ENCODE results near the gene KIF2A. TPM values are rescaled to one million over a fixed set of nuclear protein-coding genes. Genes with fewer than 3 reads are reported as not detected.

KIF2A gene
- total RNA-seq, 1 experiment from 2014 or later, result 45.9 TPM

DNA sequence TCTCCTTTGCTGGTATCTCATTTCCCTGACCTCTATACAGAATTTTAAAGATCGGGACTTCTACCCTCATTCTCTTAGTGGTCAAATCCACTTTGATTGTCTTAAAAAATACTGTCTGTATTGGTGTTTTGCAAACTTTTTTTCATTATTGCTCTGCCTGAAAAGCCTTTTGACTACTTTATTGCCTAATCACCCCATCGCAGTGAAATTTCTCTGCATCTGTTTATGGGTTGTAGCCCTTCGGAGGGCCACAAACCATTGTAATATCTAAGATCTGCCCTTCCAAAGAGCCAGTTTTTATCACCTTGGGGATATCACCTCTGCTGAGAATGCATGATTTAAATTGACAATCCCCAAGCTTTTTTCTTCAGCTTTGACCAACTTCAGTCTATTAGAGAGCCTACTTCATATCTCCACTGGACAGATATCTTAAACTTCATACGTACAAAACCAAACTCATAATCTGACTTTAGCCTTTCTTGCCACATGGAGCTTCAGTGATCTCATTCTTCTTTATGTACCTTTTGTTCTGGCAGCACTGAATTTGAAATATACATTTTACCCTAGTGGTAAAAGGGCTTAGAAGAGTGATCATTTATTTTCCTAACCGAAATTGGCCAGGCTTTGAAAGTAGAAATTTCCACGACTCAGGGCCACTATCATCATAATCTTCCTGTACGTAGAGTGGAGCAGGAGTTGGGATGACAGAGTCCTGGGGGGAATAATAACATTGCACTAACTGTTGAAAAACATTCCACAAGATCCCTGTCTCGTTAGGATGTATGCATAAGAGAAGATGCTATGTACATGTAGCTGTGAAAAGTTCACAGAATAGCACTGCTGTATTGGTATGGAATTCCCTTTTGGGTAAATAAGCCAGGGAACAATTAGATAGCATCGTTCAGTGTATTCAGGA lies 21.4 kb downstream of the KIF2A start:
- DNase-seq (ENCODE audit: extremely low read depth, low read depth), result no peak

DNA sequence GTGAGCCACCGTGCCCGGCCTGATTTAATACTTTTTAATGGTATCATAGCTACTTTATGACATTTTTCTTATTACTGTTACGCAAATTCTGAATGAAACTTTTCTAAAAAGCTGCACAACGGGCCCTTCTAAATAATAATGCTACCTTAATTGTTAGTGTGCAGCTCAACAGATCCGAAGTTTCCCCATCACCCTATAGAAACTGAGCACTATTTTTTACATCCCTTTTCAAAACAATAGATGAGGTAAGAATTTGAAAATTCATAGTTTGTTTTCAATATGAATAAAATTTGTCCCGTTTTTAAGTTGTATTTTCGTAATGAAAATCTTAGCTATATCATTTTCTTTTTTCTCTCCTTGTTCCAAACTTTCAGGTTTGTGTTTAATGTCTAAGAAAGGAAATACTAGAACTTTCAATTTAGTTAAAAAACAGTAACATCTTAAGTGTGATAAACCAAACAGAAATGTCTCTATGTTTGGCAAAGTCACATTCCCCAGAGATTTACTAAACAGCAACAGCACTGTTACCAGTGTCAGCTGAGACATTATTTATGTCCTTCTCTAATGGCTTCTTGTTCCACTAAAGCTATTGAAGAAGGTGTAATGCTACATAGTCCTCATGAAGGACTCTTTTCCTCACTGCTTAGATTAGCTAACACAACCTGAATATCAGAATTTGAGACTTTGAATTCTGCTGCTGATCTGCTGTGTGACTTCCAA lies 22.9 kb downstream of the KIF2A start:
- DNase-seq (ENCODE audit: extremely low read depth, low read depth), result no peak

DNA sequence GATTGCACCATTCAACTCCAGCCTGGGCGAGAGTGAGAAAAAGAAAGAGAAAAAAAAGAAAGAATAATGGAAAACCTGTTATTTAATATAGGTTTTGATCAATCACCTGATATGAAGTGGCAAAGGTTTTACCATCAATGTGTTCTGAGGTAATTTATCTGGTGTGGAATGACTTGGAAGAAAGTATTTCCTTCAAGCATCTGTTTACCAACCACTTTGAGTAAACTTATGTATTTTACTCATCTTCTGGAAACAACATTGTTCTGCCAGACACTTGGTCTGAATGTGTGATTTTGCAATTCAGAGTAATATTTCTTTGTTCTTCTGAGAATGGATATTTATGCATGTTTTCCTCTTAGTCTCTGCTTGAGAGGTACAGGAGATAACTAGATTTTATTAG lies 24.3 kb downstream of the KIF2A start:
- DNase-seq (ENCODE audit: extremely low read depth, low read depth), result no peak

DNA sequence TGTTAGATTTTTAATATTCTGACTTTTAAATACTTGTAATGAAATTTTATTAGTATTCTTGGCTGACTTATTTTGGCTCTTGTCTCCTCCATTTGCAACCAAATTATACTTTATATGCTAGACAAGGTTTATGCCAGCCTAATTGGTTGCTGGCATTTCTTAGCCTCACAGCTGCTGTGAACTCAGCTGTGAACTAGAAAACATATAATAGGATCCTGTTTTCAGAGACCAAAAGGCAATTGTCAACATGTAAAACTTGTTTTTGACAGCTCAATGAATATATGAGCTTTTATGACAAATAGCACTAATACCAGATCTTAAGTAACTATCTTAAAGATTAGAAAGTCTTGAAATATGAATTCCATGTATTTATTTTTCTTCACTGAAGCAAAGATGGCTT lies 25.9 kb downstream of the KIF2A start:
- DNase-seq (ENCODE audit: extremely low read depth, low read depth), result no peak

DNA sequence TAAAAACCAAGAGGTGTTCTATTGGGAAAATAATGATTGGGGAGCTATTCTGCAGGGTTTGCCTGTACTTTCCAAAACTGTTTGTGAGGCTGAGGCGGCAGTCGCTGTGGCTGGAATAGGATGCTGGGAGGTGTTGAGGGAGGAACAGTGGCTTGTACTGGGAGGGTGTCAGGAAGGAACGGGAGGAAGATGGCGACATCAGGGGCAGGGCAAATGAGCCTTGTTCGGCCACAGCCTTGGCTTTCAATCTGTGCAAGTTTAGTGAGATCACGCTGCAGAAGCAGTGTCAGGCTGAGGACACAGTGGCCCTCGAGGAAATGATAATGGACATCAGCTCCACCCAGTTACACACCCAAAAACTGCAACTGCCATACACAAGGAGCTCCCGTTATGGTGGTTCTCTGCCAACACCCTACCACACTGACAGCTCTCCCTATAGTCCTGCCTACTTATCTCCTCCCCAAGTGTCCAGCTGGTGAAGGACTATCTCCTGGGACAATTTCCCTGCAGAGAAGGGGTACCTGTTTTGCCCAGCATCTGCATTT lies 27.3 kb downstream of the KIF2A start:
- DNase-seq (ENCODE audit: extremely low read depth, low read depth), result no peak

DNA sequence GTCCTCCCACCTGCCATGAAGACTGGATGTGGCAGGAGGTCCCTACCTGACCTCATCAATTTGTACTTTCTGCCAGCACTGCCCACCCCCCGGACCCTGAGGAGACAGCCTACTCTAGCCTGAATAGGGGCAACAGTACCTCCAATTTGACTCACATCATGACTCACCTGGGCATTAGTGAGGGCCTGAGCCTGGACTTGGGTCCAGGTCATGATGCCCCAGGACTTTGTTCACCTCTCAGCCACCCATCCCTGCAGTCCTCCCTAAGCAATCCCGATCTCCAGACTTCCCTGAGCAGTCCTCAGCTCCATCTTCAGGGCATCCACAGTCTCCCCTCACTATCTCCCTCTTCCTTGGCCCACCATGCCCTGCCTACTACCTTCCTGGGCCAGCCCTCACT lies 28.1 kb downstream of the KIF2A start:
- DNase-seq (ENCODE audit: extremely low read depth, low read depth), result no peak

DNA sequence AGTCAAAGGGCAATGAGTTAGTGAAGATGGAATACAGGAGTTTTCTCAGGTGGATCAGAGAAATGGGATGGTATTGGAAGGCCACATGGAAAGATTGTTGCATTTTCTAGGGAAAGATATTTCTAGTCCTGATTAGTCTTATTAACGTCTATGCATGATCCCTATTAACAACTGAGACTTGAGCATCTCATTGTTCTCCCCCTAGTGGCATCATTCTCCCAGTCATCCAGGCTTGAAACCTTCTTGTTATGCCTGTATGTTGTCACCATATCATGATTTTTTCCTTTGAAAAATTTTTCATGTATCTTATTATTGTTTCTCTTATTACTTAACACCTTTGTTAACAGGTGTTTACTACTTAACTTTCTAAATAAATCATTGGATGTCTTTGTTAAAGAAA lies 34.4 kb downstream of the KIF2A start:
- peak; percentile 3 for DNase-seq (ENCODE audit: extremely low read depth, low read depth)

DNA sequence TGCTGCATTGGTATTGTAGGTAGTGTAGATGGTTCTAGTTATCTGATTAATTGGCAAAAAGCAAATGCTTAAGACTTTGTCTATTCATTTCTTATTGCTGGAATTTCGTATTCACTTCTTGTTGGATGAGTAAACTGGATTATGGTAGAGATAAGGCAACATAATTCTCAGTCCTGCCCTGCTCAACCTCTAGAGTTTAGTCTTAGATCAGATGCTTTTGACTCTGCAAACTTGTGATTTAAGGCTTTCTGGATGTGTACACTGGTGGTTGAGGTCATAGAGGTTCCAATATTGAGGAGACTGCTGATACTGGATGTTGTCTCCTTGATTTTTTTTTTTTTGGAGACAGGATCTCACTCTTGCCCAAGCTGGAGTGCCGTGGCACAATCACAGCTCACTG lies 35.0 kb downstream of the KIF2A start:
- no peak for DNase-seq (ENCODE audit: extremely low read depth, low read depth)

DNA sequence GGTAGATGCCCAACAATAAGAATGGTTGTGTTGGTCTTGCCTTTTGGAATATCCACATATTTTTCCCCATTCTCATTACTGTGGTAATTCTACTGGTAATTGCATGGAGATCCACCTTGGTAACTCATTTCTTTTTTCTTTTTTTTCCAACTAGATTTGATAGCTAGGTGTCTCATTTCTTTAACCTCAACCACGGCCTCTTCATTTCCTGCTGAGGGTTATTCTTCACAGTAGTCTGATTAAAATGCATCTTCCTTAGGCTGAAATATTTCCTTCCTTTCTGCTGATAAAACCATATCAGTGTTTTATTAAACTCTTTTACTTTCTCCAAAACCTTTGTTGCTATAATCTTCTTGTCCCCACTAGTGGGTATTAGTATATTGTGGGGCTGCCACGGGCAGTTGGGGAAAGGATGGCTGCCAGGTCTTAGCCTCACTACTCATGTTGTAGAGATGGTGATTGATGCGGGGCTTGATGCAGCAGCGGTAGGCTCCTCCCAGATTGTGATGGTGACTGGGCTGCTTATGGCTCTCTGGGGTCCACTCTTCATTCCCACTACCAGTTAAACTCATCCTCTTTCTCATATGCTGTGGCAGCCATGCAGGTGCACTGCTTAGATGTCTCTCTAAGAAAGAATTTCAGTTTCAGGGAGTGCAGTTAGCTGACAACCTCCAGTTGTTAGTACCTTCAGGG lies 35.9 kb downstream of the KIF2A start:
- no peak for DNase-seq (ENCODE audit: extremely low read depth, low read depth)

DNA sequence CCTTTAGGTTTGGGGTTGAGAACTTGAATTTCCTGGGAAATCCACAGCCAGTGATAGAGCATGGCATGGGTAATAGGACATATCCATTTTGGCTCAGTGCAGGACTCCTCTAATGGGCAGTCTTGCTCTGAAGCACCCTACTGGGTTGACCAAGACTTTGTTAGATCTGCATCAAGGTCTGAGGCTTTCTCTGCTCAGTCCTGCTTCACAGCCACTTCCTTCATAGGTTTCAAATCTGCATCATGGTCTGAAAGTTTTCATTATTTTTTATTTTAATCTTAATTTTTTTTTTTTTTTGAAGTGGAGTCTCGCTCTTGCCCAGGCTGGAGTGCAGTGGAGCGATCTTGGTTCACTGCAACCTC lies 36.5 kb downstream of the KIF2A start:
- DNase-seq (ENCODE audit: extremely low read depth, low read depth), result no peak

DNA sequence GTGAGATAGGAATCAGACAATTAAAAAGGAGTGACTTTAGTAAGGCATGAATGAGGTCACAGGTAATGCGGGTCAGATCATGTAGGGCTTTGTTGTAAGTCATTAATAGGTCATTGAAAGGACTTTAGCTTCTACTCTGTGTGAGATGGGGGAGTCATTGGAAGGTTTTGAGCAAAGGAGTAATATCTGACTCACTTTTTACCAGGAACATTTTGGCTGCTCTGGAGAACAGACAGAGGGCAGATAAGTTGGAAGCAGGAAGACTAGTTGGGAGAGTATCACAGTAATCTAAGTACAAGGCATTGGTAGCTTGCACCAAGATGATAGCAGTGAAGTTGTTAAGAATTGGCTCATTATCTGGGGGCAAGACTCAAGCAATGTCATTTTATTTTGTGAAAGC lies 37.4 kb downstream of the KIF2A start:
- DNase-seq (ENCODE audit: extremely low read depth, low read depth), result no peak

DNA sequence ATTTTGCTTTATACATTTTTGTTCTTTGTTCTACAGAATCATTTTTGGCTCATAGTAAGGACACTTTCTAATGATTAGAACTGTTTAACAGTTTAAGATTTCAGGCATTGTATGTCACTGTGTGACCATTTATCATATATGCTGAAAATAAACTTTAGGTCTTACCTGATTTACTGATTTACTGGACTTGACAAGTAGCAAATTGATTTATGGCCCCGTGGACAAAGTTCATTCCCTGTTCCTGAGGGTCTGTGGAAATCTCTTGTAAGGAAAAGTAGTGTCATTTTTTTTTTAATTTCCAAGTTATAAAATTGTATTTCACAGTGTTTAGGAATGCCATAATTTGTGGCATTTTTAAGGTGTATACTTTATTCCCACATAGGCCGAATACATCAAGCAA lies 40.7 kb downstream of the KIF2A start:
- DNase-seq (ENCODE audit: extremely low read depth, low read depth), result no peak

DNA sequence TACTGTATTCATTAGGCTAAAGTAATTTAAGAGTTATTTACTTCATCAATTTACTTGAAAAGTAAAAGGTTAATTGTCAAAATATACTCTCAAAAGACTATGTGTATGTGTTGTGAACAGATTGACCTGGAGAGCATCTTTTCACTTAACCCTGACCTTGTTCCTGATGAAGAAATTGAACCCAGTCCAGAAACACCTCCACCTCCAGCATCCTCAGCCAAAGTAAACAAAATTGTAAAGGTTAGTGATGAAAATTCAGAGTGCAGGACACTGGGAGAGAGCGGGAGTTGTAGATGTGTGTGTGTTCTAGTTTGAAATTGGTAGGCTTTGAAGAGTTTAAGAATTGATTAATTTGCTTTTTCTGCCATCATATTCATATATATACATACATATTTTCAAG lies 41.9 kb downstream of the KIF2A start:
- no peak for DNase-seq (ENCODE audit: extremely low read depth, low read depth)

DNA sequence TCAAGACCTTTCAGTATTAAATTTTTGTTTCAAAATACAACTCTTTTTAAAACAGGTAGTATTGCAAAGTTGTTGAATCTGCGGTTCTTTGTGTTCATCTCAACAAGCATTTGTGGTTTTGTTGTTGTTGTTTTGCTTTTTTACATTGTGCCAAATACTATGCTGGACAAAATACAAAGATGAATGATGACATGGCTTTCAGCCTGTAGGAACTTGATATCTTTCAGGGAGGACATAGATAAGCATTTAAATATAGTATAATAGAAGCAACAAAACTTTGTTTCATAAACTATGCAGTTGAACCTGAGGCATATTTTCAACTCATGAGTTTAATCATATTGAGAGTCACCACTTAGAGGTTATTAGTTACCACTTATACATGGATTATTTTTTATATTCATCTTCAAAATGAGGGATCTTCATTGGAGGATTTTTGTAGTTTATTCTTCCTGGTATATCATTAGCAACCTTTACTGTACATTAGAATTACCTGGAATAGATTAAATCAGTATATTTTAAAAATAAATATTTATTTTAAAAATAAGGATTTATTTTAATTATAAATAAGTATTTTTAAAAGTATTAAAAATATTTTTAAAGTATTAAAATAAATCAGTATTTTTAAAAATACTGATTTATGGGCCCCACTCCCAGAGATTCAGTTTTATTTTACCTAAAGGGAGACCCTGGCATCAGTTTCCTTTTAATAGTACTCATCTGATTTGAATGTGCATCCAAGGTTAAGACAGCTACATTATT lies 42.9 kb downstream of the KIF2A start:
- no peak for DNase-seq (ENCODE audit: extremely low read depth, low read depth)

DNA sequence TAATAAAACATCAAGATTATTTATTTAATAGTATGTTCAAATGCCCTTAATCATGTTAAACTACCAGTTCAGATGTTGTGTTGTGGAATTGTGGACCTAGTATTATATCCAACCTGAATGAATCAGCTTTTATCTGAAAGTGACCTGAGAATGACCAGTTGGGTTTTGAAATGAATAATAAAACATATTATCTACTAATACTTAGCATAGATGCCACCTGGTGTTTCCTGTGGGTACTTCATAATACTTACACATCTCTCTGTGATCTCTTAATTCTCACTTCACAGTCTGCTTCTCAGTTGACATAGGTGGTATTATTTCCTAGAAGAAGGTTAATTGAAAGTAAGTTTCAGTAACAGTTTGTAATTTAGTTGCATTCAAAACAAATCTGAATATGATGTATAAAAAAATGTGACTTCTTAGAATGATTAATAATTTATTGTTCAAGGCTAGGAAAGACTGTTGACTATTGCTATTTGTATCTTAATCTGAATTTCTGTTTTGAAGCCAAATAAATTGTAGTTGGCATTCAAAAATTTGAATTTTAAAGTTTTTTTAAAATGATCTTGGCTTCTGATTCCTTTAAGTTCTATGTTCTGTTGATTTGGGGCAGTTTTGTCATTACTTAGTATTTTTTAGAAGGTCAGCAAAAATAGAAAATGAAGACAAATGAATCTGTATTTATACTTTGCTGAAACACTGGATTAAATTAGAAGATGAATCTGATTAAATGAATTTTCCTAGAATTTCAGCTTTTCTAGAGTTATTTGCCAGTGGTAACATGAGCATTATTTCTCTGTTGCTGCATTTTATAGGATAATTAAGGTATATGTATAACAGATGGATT lies 48.2 kb downstream of the KIF2A start:
- peak; percentile 49 for DNase-seq (ENCODE audit: extremely low read depth, low read depth)

DNA sequence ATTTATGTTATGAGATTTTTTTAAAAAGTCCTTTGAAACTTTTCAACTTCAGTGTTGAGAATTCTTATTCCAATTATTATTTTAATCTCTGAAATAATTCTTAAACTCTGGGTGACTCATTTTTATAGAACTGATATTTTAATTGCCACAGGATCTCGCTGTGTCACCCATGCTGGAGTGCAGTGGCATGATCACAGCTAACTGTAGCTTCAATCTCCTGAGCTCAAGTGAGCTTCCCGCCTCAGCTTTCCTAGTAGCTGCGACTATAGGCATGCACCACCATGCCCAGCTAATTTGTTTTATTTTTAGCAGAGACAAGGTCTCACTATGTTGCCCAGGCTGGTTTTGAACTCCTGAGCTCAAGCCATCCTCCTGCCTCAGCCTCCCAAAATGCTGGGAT lies 56.7 kb downstream of the KIF2A start:
- no peak for DNase-seq (ENCODE audit: extremely low read depth, low read depth)

DNA sequence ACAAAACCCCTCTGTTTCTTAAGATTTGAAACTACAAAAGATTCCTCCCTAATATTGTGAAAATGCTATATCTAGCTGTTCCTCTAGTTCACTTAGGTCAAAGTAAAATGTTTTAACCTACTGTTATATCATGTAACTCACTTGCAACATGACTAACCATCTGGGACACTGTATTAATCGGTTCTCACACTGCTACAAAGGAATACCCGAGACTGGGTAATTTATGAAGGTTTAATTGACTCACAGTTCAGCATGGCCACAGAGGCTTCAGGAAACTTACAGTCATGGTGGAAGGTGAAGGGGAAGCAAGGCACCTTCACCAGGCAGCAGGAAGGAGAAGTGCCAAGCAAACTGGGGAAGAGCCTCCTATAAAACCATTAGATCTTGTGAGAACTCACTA lies 63.0 kb downstream of the KIF2A start:
- DNase-seq (ENCODE audit: extremely low read depth, low read depth), result no peak

DNA sequence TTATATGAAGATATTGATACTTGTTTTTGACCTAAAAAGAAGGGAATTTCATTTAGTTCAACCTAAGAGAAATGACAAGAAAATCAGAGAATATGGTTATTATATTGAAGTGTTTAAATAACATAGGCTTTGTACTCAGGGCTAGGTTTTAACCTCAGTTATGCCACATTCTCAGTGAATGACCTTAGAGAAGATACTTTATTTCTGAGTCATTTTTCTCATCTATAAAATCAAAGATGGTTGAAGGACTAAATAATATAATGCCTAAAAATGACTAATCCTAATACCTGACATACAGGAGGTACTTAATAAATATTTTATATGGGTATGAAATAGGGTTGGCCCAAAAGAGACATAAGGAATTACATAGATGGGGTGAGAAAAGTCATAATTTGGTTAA lies 65.4 kb downstream of the KIF2A start:
- no peak for DNase-seq (ENCODE audit: extremely low read depth, low read depth)

DNA sequence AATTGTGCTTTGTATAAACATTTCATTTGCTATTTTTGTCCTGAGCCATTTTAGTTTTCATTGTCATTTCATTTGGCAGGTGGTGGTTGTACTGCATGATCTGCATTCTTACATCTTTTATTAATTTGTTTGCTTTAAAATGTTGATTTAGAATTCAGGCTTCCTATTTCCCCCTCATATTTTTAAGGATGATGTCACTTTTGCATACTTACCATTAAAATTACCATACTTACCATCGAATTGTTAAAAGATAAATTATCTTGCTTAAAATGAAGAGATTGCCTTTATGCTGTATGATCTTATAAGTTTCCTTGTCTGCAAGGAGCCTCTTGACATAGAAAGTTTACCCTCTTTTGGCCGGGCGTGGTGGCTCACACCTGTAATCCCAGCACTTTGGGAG lies 66.6 kb downstream of the KIF2A start:
- no peak for DNase-seq (ENCODE audit: extremely low read depth, low read depth)

DNA sequence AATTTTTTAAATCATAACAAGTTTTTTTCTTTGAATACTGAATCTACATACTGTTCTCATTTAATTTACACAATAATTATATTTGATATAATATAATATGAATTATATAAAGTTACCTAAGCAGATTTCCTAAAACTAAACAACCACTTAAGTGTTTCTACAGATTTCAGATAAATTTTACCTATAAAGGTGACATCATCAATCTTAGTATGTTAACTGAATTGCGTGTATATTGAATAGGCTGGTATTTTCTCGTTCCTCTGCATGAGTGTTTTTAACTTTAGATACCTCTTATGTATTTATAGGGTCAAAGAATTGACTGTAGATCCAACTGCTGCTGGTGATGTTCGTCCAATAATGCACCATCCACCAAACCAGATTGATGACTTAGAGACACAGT lies 67.4 kb downstream of the KIF2A start:
- no peak for DNase-seq (ENCODE audit: extremely low read depth, low read depth)

Data from NCI-H460 (cell line).